GM12878 (cell line): ENCODE results near the gene CA11. TPM values are rescaled to one million over a fixed set of nuclear protein-coding genes. Genes with fewer than 3 reads are reported as not detected.

Experiments used
- CBX5 ChIP-seq: sonication (generic); IDR thresholded peaks from 2 replicates; pipeline ENCODE4 v1.6.1; 2016; ENCODE audit warnings: low read depth, moderate library complexity, mild to moderate bottlenecking, inconsistent platforms
- CEBPB ChIP-seq, 2 experiments: fragments of 150-350 bp in 1 of 2; IDR thresholded peaks; 2 replicates each; pipeline ENCODE4 v1.6.1; 2012 to 2014; ENCODE audit warnings: low read depth in 2 of 2, low read length in 2 of 2, borderline replicate concordance in 1 of 2, inconsistent platforms in 1 of 2
- JUNB ChIP-seq: IDR thresholded peaks from 2 replicates; pipeline ENCODE4 v1.6.1; 2016; ENCODE audit warnings: antibody characterized with exemption, mild to moderate bottlenecking
- JUND ChIP-seq: IDR thresholded peaks from 2 replicates; pipeline ENCODE4 v1.6.1; 2012; ENCODE audit warnings: low read depth, mild to moderate bottlenecking, low read length, improper control_type of control experiment, moderate library complexity
- MEF2A ChIP-seq: IDR thresholded peaks from 2 replicates; pipeline ENCODE4 v1.6.1; 2011; ENCODE audit warnings: low read depth, mild to moderate bottlenecking, low read length, moderate library complexity; ENCODE audit not compliant: insufficient read depth
- MTA2 ChIP-seq: fragments of 450-650 bp; IDR thresholded peaks from 2 replicates; pipeline ENCODE4 v1.6.1; 2016; ENCODE audit warnings: low read depth, mild to moderate bottlenecking, moderate library complexity
- MYC ChIP-seq: IDR thresholded peaks from 2 replicates; pipeline ENCODE4 v1.6.1; 2011; ENCODE audit warnings: mild to moderate bottlenecking, low read length, moderate library complexity, inconsistent platforms; ENCODE audit not compliant: insufficient read depth, insufficient replicate concordance, insufficient read length, severe bottlenecking
- NFIC ChIP-seq: IDR thresholded peaks from 2 replicates; pipeline ENCODE4 v1.6.1; 2012; ENCODE audit warnings: low read depth, mild to moderate bottlenecking, inconsistent platforms, low read length, moderate library complexity
- PBX3 ChIP-seq: IDR thresholded peaks from 2 replicates; pipeline ENCODE4 v1.6.1; 2011; ENCODE audit warnings: mild to moderate bottlenecking, low read depth, low read length, moderate library complexity; ENCODE audit not compliant: insufficient replicate concordance
- POU2F2 ChIP-seq: IDR thresholded peaks from 3 replicates; pipeline ENCODE4 v1.6.1; 2011; ENCODE audit warnings: low read depth, mild to moderate bottlenecking, low read length, borderline replicate concordance
- RAD21 ChIP-seq: IDR thresholded peaks from 2 replicates; pipeline ENCODE4 v1.6.1; 2011; ENCODE audit warnings: mild to moderate bottlenecking, low read depth, low read length, moderate library complexity; ENCODE audit not compliant: insufficient read depth
- RB1 ChIP-seq: fragments of 450-650 bp; formaldehyde crosslinking; IDR thresholded peaks from 2 replicates; pipeline ENCODE4 v1.6.1; 2017; ENCODE audit warnings: mild to moderate bottlenecking, borderline replicate concordance
- RUNX3 ChIP-seq: IDR thresholded peaks from 2 replicates; pipeline ENCODE4 v1.6.1; 2012; ENCODE audit warnings: low read length, inconsistent platforms
- SREBF2 ChIP-seq: IDR thresholded peaks from 2 replicates; pipeline ENCODE4 v1.6.1; 2012; ENCODE audit warnings: mild to moderate bottlenecking, low read length
- TAF1 ChIP-seq: IDR thresholded peaks from 2 replicates; pipeline ENCODE4 v1.6.1; 2011; ENCODE audit warnings: mild to moderate bottlenecking, low read depth, low read length, borderline replicate concordance
- TCF7 ChIP-seq: IDR thresholded peaks from 2 replicates; pipeline ENCODE4 v1.6.1; 2014; ENCODE audit warnings: antibody characterized with exemption, borderline replicate concordance
- YBX1 ChIP-seq: fragments of 450-650 bp; IDR thresholded peaks from 2 replicates; pipeline ENCODE4 v1.6.1; 2016; ENCODE audit warnings: antibody characterized with exemption
- ZNF274 ChIP-seq: IDR thresholded peaks from one replicate; pipeline ENCODE4 v1.8.0; 2011; ENCODE audit not compliant: insufficient read length, insufficient read depth
- ZNF384 ChIP-seq: IDR thresholded peaks from 2 replicates; pipeline ENCODE4 v1.6.1; 2012; ENCODE audit warnings: low read depth, mild to moderate bottlenecking, low read length, improper control_type of control experiment, borderline replicate concordance
- polyA plus RNA-seq, 11 experiments: library from polyadenylated mRNA; depleted of rRNA in 4 of 11; unstranded in 6 of 11; stranded (reverse) in 5 of 11; fragments of >200 nt; fragmentation: Nextera tagmentation in 4 of 11; fragmentation: Illumina TruSeq in 1 of 11; extraction: Ambion mirVana in 4 of 11; extraction: Trizol in 1 of 11; gene quantifications; 1 replicate in 1 of 11; 2 replicates in 10 of 11; pipeline versions ENCODE4 v1.2.1 to v1.2.3, GENCODE V29; 2011 to 2016; ENCODE audit warnings: inconsistent platforms in 2 of 11, missing spikeins in 2 of 11, low read depth in 1 of 11
- total RNA-seq, 4 experiments: library from RNA; depleted of rRNA in 3 of 4; stranded (reverse); fragments of >200 nt in 3 of 4; fragmentation: Illumina TruSeq in 1 of 4; extraction: Trizol in 1 of 4; gene quantifications; 2 replicates each; pipeline versions ENCODE4 v1.2.1 to v1.2.3, GENCODE V29; 2013 to 2021
- TF ChIP-seq, protein P1 (sequence below): fragments of 450-650 bp; conservative IDR thresholded peaks from 2 replicates; pipeline ENCODE4 v1.6.1; 2017; ENCODE audit warnings: mild to moderate bottlenecking, moderate library complexity
- TF ChIP-seq, protein P2 (sequence below): fragments of 450-650 bp; IDR thresholded peaks from 2 replicates; pipeline ENCODE4 v1.6.1; 2017; ENCODE audit warnings: mild to moderate bottlenecking, low read depth, inconsistent platforms; ENCODE audit not compliant: poor library complexity, severe bottlenecking
- TF ChIP-seq, protein P3 (sequence below), 3 experiments: IDR thresholded peaks in 2 of 3; conservative IDR thresholded peaks in 1 of 3; 2 replicates each; pipeline ENCODE4 v1.5.1; 2011; ENCODE audit warnings: low read depth in 3 of 3, low read length in 3 of 3, mild to moderate bottlenecking in 3 of 3, control low read depth in 2 of 3, moderate library complexity in 2 of 3, inconsistent platforms in 1 of 3, mixed read lengths in 1 of 3; ENCODE audit not compliant: control insufficient read depth in 2 of 3, insufficient read depth in 1 of 3; ENCODE audit errors: extremely low read depth in 1 of 3

CA11 gene
- total and polyA plus RNA-seq, 10 of the 15 experiments (the other 5 are each of a cell fraction or from before 2014, with no cell fraction given): 1.7 to 7.5 (median 2.4) TPM

- TF ChIP-seq PBX3 (no peak), TCF7 (no peak), YBX1 (no peak), RAD21 (peak; percentile 64), RB1 (0 out of 2 replicates have a peak, but pooled peaks have one; percentile 30), CBX5 (no peak), MEF2A (no peak), CEBPB (IDR thresholded peaks at IDR 0.05; ENCODE audit: borderline replicate concordance in 1 of 2, low read depth in 2 of 2, low read length in 2 of 2) (no peak), ZNF384 (no peak), POU2F2 (no peak), JUNB (no peak), JUND (no peak), ZNF274 (no peak), RUNX3 (peak; percentile 81), MTA2 (no peak), SREBF2 (no peak), TAF1 (no peak), NFIC (no peak), MYC (no peak)
- TF ChIP-seq, protein P1, sequence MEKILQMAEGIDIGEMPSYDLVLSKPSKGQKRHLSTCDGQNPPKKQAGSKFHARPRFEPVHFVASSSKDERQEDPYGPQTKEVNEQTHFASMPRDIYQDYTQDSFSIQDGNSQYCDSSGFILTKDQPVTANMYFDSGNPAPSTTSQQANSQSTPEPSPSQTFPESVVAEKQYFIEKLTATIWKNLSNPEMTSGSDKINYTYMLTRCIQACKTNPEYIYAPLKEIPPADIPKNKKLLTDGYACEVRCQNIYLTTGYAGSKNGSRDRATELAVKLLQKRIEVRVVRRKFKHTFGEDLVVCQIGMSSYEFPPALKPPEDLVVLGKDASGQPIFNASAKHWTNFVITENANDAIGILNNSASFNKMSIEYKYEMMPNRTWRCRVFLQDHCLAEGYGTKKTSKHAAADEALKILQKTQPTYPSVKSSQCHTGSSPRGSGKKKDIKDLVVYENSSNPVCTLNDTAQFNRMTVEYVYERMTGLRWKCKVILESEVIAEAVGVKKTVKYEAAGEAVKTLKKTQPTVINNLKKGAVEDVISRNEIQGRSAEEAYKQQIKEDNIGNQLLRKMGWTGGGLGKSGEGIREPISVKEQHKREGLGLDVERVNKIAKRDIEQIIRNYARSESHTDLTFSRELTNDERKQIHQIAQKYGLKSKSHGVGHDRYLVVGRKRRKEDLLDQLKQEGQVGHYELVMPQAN: no peak
- TF ChIP-seq, protein P2, sequence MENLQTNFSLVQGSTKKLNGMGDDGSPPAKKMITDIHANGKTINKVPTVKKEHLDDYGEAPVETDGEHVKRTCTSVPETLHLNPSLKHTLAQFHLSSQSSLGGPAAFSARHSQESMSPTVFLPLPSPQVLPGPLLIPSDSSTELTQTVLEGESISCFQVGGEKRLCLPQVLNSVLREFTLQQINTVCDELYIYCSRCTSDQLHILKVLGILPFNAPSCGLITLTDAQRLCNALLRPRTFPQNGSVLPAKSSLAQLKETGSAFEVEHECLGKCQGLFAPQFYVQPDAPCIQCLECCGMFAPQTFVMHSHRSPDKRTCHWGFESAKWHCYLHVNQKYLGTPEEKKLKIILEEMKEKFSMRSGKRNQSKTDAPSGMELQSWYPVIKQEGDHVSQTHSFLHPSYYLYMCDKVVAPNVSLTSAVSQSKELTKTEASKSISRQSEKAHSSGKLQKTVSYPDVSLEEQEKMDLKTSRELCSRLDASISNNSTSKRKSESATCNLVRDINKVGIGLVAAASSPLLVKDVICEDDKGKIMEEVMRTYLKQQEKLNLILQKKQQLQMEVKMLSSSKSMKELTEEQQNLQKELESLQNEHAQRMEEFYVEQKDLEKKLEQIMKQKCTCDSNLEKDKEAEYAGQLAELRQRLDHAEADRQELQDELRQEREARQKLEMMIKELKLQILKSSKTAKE: no peak
- TF ChIP-seq, protein P3, sequence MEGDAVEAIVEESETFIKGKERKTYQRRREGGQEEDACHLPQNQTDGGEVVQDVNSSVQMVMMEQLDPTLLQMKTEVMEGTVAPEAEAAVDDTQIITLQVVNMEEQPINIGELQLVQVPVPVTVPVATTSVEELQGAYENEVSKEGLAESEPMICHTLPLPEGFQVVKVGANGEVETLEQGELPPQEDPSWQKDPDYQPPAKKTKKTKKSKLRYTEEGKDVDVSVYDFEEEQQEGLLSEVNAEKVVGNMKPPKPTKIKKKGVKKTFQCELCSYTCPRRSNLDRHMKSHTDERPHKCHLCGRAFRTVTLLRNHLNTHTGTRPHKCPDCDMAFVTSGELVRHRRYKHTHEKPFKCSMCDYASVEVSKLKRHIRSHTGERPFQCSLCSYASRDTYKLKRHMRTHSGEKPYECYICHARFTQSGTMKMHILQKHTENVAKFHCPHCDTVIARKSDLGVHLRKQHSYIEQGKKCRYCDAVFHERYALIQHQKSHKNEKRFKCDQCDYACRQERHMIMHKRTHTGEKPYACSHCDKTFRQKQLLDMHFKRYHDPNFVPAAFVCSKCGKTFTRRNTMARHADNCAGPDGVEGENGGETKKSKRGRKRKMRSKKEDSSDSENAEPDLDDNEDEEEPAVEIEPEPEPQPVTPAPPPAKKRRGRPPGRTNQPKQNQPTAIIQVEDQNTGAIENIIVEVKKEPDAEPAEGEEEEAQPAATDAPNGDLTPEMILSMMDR (IDR thresholded peaks at IDR 0.05 in 2 of 3, conservative IDR thresholded peaks at IDR 0.05 in 1 of 3; ENCODE audit: control insufficient read depth in 2 of 3, extremely low read depth in 1 of 3, insufficient read depth in 1 of 3, low read depth in 3 of 3, low read length in 3 of 3): peak; percentile 81 to 89 (median 85)
Measured at GRCh38 chr19:48674921-48675824, 29.2 kb upstream of the CA11 start (continued).
